Ascending aorta (tissue), 2 donors: ENCODE data around the gene FARP1. TPM values are rescaled to one million over a fixed set of nuclear protein-coding genes. Genes with fewer than 3 reads are reported as not detected.
"Not testable (repeated sequence)": the region's sequence is repeated elsewhere in the genome, so short reads cannot be mapped to it uniquely, and the experiment has no call there.

ENCODE experiments used
- DNase-seq, 2 donors: peaks; one replicate each; pipeline ENCODE4 v3.0.0-alpha.2; 2019; ENCODE audit warnings: low spot score in 2 of 2
- H3K27ac ChIP-seq, 2 donors: fragments of 200-600 bp; sonication (generic); one replicate each; pipeline ENCODE4 v1.5.1; 2016 to 2017; ENCODE audit warnings: mild to moderate bottlenecking in 1 of 2
- H3K27me3 ChIP-seq: fragments of 200-600 bp; sonication (generic); one replicate; pipeline ENCODE4 v1.5.1; 2017
- H3K36me3 ChIP-seq, 2 donors: fragments of 200-600 bp; sonication (generic); one replicate each; pipeline ENCODE4 v1.5.1; 2016
- H3K4me1 ChIP-seq, 2 donors: fragments of 200-600 bp; sonication (generic); one replicate each; pipeline ENCODE4 v1.5.1; 2016 to 2017; ENCODE audit warnings: mild to moderate bottlenecking in 1 of 2
- H3K4me3 ChIP-seq, 2 donors: fragments of 200-600 bp; sonication (generic); one replicate each; pipeline ENCODE4 v1.5.1; 2016 to 2017; ENCODE audit warnings: mild to moderate bottlenecking in 1 of 2
- H3K9me3 ChIP-seq, 2 donors: fragments of 200-600 bp; sonication (generic); one replicate each; pipeline ENCODE4 v1.5.1; 2016
- intact Hi-C: fragments of 100-400 bp; cut with DNase I; formaldehyde crosslinking; loops from one replicate; pipeline ENCODE4 v1.15.1; 2023
- total RNA-seq: library from RNA; depleted of rRNA; stranded (reverse); fragments of >200 nt; gene quantifications from one replicate; pipeline ENCODE4 v1.1.0, GENCODE V29; 2016
- TF ChIP-seq, protein P1 (sequence below), 3 experiments: fragments of 200-600 bp in 2 of 3; fragments of 450-650 bp in 1 of 3; sonication (generic) in 2 of 3; IDR thresholded peaks; one replicate each; pipeline ENCODE4 v1.5.1; 2016 to 2019; ENCODE audit warnings: antibody characterized with exemption in 3 of 3, mild to moderate bottlenecking in 1 of 3, moderate library complexity in 1 of 3

Gene FARP1
- total RNA-seq, 1 donor from 2014 or later = 80.8 TPM

DNA sequence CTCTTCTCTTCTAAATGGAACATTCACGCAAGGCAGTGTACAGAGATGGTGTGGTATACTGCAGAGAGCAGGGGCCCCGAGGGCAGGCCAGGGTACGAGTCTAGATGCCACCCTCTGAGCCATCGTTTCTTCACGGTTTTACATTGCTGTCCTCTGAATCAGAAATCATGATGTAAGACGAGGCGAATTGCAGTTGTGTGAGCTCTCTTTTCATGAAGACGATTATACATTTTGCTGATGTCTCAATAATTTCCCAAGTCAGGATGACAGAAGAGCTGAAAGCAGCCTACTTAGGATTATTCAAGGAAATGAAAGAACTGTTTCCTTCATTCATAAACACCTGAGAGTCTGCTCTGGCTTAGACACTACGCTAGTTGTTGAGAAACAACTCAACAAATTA, 127.9 kb downstream of the FARP1 start:
- Histone ChIP-seq H3K36me3 (no peaks in the 10 kb centered on the region), H3K27me3 (no peaks in the 10 kb centered on the region), H3K9me3 (no peaks in the 10 kb centered on the region), H3K4me1 (no peaks in the 10 kb centered on the region), H3K4me3 (no peak overlapping the region), H3K27ac (no peak overlapping the region)
- intact Hi-C loops = no loop called here
- no peak for DNase-seq
- TF ChIP-seq, protein P1, sequence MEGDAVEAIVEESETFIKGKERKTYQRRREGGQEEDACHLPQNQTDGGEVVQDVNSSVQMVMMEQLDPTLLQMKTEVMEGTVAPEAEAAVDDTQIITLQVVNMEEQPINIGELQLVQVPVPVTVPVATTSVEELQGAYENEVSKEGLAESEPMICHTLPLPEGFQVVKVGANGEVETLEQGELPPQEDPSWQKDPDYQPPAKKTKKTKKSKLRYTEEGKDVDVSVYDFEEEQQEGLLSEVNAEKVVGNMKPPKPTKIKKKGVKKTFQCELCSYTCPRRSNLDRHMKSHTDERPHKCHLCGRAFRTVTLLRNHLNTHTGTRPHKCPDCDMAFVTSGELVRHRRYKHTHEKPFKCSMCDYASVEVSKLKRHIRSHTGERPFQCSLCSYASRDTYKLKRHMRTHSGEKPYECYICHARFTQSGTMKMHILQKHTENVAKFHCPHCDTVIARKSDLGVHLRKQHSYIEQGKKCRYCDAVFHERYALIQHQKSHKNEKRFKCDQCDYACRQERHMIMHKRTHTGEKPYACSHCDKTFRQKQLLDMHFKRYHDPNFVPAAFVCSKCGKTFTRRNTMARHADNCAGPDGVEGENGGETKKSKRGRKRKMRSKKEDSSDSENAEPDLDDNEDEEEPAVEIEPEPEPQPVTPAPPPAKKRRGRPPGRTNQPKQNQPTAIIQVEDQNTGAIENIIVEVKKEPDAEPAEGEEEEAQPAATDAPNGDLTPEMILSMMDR (IDR thresholded peaks at IDR 0.05) = no peak

DNA sequence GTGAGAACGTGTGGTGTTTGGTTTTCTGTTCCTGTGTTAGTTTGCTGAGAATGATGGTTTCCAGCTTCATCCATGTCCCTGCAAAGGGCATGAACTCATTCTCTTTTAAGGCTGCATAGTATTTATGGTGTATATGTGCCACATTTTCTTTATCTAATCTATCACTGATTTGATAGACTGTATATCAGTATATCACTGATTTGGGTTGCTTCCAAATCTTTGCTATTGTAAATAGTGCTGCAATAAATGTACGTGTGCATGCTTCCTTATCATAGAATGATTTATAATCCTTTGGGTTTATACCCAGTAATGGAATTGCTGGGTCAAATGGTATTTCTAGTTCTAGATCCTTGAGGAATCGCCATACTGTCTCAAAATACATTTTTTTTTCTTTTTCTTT, 128.8 kb downstream of the FARP1 start:
- H3K4me1 ChIP-seq, H3K4me3 ChIP-seq, H3K9me3 ChIP-seq, H3K27me3 ChIP-seq, H3K36me3 ChIP-seq, DNase-seq, intact Hi-C loops, H3K27ac ChIP-seq: not testable (repeated sequence)

DNA sequence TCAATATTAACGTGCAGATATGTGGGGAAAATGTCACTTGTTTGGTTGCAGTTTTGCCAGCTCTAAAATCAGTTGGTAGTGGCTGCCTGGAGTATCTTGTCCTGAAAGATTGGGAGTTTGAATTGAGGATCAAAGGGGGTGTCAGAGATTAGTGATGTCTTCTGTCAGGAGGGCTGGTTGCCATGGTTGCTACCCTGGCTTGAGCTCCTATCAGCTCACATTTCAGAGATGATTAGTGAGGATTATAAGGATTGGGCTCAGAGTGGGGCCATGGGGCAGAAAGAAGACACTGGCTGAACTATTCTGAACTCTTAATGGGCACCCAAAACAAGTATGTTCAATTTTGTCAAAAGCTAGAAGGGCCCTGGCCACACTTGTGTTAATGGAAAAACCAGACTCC, 129.7 kb downstream of the FARP1 start:
- TF ChIP-seq, protein P1 (IDR thresholded peaks at IDR 0.05) = no peak
- no peaks in the 10 kb centered on the region for H3K9me3 ChIP-seq
- H3K36me3 ChIP-seq = no peaks in the 10 kb centered on the region
- intact Hi-C loops = no loop called here
- no peaks in the 10 kb centered on the region for H3K27me3 ChIP-seq
- no peak overlapping the region for H3K27ac ChIP-seq
- no peak overlapping the region for H3K4me3 ChIP-seq
- H3K4me1 ChIP-seq = no peaks in the 10 kb centered on the region
- no peak for DNase-seq

DNA sequence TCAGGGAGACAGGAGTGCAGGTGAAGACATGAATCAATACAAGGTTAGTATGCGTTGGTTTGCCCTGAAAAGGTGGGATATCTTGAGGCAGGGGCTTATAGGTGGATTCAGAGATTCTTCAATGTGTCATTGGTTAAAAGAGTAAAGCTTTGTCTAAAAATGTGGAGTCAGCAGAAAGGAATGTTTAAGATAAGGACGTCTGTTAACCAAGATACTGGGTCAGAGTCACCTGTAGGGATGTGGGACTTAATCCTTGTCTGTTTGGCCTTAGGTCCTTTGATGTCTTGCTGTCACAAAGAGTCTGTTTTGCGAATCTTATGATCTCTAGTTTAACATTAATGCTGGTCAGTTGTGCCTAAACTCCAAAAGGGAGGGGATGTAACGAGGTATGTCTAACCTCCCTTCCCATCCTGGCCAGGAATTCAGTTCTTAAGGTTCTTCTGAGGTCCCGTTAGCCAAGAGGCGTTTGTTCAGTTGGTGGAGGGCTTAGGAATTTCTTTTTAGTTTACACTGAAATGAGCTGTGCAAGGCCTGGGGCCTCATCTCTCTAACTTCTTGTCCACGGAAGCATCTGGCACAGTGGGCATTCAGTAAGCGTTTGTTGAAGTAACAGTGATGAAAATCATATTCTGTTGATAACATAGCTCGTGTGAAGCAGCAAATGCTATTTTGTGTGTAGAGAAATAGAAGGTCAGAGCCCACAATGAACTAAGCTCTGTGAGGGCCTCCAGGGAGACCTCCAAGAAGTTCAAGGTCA, 130.4 kb downstream of the FARP1 start:
- no peak for DNase-seq
- Histone ChIP-seq H3K9me3 (no peaks in the 10 kb centered on the region), H3K27me3 (no peaks in the 10 kb centered on the region), H3K27ac (no peak overlapping the region), H3K36me3 (no peaks in the 10 kb centered on the region), H3K4me3 (no peak overlapping the region), H3K4me1 (no peaks in the 10 kb centered on the region)
- TF ChIP-seq, protein P1 (IDR thresholded peaks at IDR 0.05) = no peak
- intact Hi-C loops = no loop called here

DNA sequence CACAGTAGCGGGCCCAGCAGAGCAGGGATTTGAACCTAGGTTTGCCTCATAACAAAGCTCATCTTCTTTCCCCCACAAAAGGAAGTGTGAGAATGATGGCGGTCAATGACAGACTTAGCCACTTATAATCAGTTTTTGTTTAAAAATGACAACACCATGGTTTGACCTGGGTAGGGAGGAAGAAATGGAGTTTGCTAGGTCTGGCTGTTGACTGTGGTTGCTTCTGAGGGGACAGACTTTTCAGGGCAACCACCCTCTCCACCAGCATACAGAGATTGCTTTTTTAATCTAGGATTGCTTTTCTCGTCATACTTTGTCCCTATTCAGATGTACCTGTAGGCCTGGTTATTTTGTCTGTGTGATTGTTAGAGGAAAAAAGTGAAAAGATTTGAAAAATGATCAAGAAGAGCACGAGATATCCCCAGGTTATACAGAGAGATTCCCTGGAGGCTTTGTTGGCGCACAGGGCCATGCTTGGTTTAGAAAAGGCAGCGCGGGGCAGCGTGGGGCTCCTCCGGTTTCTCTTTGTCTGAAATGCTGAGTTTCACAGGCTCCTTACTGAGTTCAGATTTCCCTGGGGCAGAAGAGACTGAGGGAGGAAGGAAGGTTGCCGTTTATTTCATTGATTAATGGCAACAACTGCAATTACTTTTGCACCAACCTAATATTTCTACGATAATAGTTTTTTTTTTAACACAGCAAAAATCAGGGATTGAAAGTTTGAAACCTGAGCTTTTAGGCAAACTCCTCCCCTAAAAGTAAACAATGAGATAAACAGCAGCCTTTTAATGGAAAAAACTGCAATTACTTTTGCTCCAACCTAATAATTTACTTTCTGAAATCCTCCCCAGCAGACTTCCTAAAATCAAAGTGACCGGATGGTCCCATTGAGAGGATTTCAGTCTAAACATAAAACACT, 131.2 kb downstream of the FARP1 start:
- TF ChIP-seq, protein P1 (IDR thresholded peaks at IDR 0.05) = no peak
- H3K27ac ChIP-seq = no peak overlapping the region
- intact Hi-C loops = no loop called here

DNA sequence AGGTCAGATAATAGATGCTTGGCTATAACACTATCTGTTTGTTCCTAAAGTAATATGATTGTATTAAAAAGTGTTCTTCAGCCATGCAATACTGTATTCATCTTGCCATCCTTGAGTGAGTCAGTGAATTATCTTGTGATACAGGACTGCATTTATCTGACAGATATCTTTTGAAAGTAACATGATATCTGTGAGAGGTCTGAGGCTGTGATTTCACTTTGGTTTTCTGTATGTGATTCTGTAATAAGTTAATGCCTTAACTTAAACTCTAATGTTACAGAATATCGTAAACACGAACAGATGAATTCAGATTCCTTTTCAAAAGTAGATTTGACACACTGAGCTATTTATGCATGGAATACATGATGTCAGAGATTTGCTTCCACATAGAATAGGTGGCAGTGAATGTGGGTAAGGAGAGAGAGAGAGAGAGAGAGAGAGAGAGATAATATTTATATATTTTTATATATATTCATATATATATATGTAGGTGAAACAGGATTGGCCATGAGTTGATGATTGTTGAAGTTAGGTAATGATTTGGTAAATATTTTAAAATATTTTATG, 132.1 kb downstream of the FARP1 start:
- TF ChIP-seq, protein P1 (IDR thresholded peaks at IDR 0.05) = no peak
- H3K36me3 ChIP-seq = no peaks in the 10 kb centered on the region
- no peaks in the 10 kb centered on the region for H3K4me1 ChIP-seq
- H3K4me3 ChIP-seq = no peak overlapping the region
- H3K9me3 ChIP-seq = no peaks in the 10 kb centered on the region
- no peaks in the 10 kb centered on the region for H3K27me3 ChIP-seq
- DNase-seq = no peak
- no peak overlapping the region for H3K27ac ChIP-seq
- intact Hi-C loops = no loop called here

More for the DNA sequence above, 131.2 kb downstream of the FARP1 start:
- Histone ChIP-seq H3K4me3 (no peak overlapping the region), H3K27me3 (no peaks in the 10 kb centered on the region), H3K36me3 (no peaks in the 10 kb centered on the region), H3K9me3 (no peaks in the 10 kb centered on the region), H3K4me1 (no peaks in the 10 kb centered on the region)
- DNase-seq = no peak
